Mesothelial cell of epicardium (in vitro differentiated cells): ENCODE results near the gene TAT. TPM values are rescaled to one million over a fixed set of nuclear protein-coding genes. Genes with fewer than 3 reads are reported as not detected.
"Not testable (repeated sequence)": the region's sequence is repeated elsewhere in the genome, so short reads cannot be mapped to it uniquely, and the experiment has no call there.

ENCODE experiments used
- DNase-seq, 2 experiments: peaks; one replicate each; pipeline ENCODE4 v3.0.0; 2021; ENCODE audit warnings: low spot score in 2 of 2; ENCODE audit not compliant: unreplicated experiment in 2 of 2
- H3K27ac Mint-ChIP-seq: 2 replicates; pipeline ENCODE4 v1.8.0; 2021; ENCODE audit warnings: mixed read lengths
- H3K27me3 Mint-ChIP-seq: 2 replicates; pipeline ENCODE4 v1.8.0; 2021; ENCODE audit warnings: low read depth, mixed read lengths
- H3K36me3 Mint-ChIP-seq: 2 replicates; pipeline ENCODE4 v1.8.0; 2021; ENCODE audit warnings: mixed read lengths
- H3K4me1 Mint-ChIP-seq: 2 replicates; pipeline ENCODE4 v1.8.0; 2021; ENCODE audit warnings: mixed read lengths
- H3K4me3 Mint-ChIP-seq: 2 replicates; pipeline ENCODE4 v1.8.0; 2021; ENCODE audit warnings: mild to moderate bottlenecking, moderate library complexity, mixed read lengths
- H3K9me3 Mint-ChIP-seq: 2 replicates; pipeline ENCODE4 v1.8.0; 2021; ENCODE audit warnings: mixed read lengths
- CTCF ChIP-seq: fragments of 200-600 bp; sonication (generic); IDR thresholded peaks from one replicate; pipeline ENCODE4 v1.5.0; 2021; ENCODE audit warnings: antibody characterized with exemption; ENCODE audit not compliant: unreplicated experiment
- total RNA-seq: library from RNA; stranded (reverse); gene quantifications from 3 replicates; pipeline ENCODE4 v1.2.1, GENCODE V29; 2021

The TAT gene
- total RNA-seq, 1 donor from 2014 or later: not detected

DNA sequence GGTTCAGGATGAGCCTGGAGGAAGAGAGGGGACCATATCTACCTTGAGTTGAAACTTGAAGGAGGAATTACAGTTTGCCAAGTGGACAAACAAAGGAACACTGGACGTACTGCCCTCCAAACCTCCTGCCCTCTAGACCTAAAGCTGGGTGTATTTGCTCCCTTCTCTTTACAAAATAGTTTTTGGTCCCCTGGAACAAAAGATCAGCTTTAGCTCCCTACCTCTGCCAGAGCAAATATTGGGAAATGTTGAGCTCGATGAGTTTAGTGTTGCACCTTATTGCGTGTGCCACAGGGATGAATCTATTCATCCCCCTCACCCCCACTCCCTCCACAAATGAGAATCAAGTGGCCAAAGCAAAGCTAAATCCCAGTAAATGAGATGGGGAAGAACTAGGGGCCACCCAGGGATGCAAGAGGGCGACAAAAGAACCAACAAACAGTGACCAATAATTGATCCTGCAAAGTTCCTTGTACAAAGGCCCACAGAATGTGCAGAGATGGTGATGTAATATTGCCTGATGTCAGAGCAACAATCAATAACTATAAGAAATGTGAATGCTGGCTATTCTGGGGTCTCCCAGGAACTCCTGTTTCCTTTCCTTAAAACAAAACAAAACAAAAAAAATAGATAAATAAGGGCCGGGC lies 17.2 kb upstream of the TAT start:
- Mint-ChIP-seq H3K4me1 (no peaks in the 10 kb centered on the region), H3K9me3 (peaks cover 3% of the 10 kb centered on the region), H3K4me3 (no peak overlapping the region), H3K36me3 (no peaks in the 10 kb centered on the region), H3K27me3 (peaks cover 61% of the 10 kb centered on the region), H3K27ac (no peak overlapping the region)
- no peak for TF ChIP-seq CTCF
- DNase-seq: no peak

GRCh38 chr16:71593048-71593999 lies 16.4 kb upstream of the TAT start:
- no peak for DNase-seq
- Mint-ChIP-seq H3K9me3 (peaks cover 3% of the 10 kb centered on the region), H3K36me3 (no peaks in the 10 kb centered on the region), H3K4me3 (no peak overlapping the region), H3K27ac (no peak overlapping the region), H3K4me1 (no peaks in the 10 kb centered on the region), H3K27me3 (peaks cover 55% of the 10 kb centered on the region)
- no peak for TF ChIP-seq CTCF

- peaks cover 53% of the 10 kb centered on the region for H3K27me3 Mint-ChIP-seq
- TF ChIP-seq CTCF: no peak
Measured at GRCh38 chr16:71591917-71592316, 15.0 kb upstream of the TAT start.

GRCh38 chr16:71590584-71590983 lies 13.7 kb upstream of the TAT start:
- no peak overlapping the region for H3K4me3 Mint-ChIP-seq
- no peak overlapping the region for H3K27ac Mint-ChIP-seq
- DNase-seq: no peak
- H3K27me3 Mint-ChIP-seq: peaks cover 56% of the 10 kb centered on the region
- H3K4me1 Mint-ChIP-seq: no peaks in the 10 kb centered on the region
- H3K36me3 Mint-ChIP-seq: no peaks in the 10 kb centered on the region
- TF ChIP-seq CTCF: no peak
- peaks cover 6% of the 10 kb centered on the region for H3K9me3 Mint-ChIP-seq

More at GRCh38 chr16:71591917-71592316, 15.0 kb upstream of the TAT start:
- Mint-ChIP-seq H3K36me3 (no peaks in the 10 kb centered on the region), H3K9me3 (peaks cover 6% of the 10 kb centered on the region), H3K4me1 (no peaks in the 10 kb centered on the region), H3K4me3 (no peak overlapping the region), H3K27ac (no peak overlapping the region)
- no peak for DNase-seq

- H3K27me3 Mint-ChIP-seq: peaks cover 60% of the 10 kb centered on the region
Measured at GRCh38 chr16:71590071-71590470, 13.2 kb upstream of the TAT start.

DNA sequence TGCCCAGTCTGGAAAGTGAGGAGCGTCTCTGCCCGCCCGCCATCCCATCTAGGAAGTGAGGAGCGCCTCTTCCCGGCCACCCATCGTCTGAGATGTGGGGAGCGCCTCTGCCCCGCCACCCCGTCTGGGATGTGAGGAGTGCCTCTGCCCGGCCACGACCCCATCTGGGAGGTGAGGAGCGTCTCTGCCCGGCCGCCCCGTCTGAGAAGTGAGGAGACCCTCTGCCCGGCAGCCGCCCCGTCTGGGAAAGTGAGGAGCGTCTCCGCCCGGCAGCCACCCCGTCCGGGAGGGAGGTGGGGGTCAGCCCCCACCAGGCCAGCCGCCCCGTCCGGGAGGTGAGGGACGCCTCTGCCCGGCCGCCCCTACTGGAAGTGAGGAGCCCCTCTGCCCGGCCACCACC lies 12.4 kb upstream of the TAT start:
- H3K36me3 Mint-ChIP-seq, H3K4me1 Mint-ChIP-seq, H3K9me3 Mint-ChIP-seq, DNase-seq, H3K27ac Mint-ChIP-seq, H3K4me3 Mint-ChIP-seq: not testable (repeated sequence)
- H3K27me3 Mint-ChIP-seq: peaks cover 60% of the 10 kb centered on the region

More at GRCh38 chr16:71590071-71590470, 13.2 kb upstream of the TAT start:
- not testable (repeated sequence) for H3K4me3 Mint-ChIP-seq, H3K9me3 Mint-ChIP-seq, H3K36me3 Mint-ChIP-seq, H3K27ac Mint-ChIP-seq, DNase-seq, H3K4me1 Mint-ChIP-seq
